IPS DF 4.7 (cell line): ENCODE measurements around the gene DDHD1.

Source experiments
- DNase-seq: peaks from one replicate; pipeline ENCODE4 v3.0.0-alpha.2; 2013; ENCODE audit warnings: low spot score; ENCODE audit errors: extremely low read depth

Gene DDHD1

DNA sequence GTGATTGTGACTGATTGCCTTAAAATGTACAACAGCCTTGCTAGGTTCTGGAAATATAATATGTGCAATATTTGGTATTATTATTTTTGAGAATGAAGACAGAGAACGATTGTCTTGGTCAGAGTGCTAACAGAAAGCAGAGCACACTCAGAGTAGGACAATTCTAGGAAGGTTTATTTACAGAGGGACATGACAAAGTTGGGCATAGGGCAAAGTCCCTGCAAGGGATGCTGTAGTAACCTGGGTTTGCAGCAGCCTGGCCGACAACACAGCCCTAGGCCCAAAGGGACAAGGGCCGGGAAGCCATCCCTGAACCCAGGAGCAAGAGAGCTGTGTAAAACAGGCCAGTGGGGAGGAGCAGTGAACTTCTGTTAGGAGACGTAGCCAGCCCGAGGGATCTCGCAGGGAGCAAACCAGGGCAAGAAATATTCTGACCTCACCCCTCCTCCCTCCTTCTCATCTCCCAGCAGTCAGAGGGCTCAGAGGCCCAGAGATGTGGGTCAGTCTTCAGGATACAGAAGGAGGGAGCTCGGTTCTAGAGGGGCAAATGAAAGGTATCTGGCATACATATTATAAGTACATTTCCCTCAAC is 151.2 kb downstream of the DDHD1 start:
- no peak for DNase-seq

DNA sequence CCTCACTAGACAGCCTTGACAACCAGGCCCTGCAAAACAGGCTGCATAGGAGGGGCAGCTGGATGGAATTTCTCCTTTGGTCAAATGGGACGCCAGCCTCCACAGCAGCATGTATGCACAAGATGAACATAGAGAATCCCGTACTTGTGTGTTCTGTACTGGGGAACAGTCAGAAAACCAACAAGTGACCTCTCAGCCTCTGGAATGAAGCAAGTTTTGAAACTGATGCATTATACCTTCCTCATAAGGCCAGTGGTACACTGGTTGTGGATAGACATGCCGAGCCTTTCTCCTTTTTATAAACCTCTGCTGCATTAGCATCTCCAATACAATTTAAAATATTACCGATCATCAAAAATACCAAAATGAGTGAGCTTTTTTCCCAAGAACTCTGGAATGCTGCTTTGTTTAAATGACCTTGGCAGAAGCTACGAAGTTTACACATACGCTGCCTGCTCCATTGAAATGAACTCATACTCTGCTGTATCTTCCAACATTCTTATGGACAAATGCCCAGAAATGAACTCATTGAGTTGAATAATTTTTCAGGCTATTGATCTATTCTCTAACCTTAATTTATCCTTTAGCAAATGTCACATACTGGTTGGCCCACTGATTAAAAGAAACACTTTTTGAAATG is 154.6 kb downstream of the DDHD1 start:
- DNase-seq: no peak

DNA sequence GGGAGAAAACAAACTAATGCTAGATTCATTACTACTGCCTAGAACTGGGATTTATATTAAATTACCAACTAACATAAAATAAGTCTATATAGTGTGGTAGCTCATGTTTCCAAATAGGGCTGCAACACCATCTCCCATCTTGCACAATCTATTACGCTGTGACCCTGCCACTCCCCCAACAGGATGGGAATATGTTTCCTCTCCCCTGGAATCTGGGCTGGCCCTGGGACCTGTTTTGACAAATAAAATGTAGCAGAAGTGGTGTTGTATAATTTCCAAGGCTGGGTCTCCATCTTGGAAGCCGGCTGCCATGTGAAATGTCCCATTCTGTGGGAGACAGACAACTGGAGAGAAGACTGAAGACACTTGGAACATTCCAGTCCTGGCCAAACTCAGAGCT is 156.6 kb downstream of the DDHD1 start:
- DNase-seq: no peak

DNA sequence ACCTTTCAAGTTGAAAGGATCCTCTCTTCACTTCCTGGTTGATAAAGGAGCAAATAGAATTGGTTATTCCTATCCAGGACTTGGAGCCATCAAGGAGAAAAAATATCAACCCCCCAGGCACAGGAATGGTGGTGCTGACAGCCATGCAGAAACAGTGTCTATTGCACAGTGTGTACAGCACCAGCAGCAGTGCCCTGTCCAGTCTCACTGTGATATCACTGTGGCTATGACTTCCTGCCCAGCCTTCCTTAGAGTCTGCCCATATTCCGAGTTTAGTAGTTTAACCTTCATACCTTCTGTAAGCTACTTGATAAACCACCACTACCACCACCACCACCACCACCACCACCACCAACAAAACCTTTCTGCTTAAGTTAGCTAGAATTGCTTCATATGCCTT is 157.1 kb downstream of the DDHD1 start:
- DNase-seq: no peak

DNA sequence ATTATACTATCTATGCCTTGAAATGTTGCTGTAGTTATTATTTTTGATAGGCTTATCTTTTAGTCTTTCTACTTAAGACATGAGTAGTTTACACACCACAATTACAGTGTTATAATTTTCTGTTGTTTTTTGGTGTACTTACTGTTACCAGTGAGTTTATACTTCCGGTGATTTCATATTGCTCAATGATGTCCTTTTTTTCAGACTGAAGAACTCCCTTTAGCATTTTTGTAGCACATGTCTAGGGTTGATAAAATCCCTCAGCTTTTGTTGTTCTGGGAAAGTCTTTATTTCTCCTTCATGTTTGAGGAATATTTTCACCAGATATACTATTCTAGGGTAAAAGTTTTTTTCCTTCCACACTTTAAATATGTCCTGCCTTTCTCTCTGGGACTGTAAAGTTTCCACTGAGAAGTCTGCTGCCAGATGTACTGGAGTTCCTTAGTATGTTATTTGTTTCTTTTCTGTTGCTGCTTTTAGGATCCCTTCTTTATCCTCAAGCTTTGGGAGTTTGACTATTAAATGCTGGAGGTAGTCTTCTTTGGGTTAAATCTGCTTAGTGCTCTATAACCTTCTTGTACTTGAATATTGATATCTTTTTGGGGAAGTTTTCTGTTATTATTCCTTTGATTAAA is 160.8 kb downstream of the DDHD1 start:
- no peak for DNase-seq

DNA sequence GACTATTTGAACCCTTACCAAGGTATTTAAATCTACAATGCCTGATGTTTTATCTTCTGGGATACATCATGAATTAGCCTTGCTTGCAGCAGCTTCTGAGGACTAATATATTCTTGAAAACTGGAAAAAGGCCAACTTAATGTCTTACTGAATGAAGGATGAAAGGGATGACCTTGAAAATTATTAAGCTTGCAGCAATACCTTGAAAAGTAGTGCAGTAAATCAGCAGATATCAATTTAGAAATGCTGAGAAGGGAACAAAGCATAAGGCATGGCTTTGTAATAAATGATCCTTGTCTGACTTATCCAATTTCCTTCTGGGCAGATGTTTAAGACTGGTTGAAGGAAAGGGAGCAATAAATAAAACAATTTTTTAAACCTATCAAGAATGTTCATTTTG is 165.0 kb downstream of the DDHD1 start:
- no peak for DNase-seq

DNA sequence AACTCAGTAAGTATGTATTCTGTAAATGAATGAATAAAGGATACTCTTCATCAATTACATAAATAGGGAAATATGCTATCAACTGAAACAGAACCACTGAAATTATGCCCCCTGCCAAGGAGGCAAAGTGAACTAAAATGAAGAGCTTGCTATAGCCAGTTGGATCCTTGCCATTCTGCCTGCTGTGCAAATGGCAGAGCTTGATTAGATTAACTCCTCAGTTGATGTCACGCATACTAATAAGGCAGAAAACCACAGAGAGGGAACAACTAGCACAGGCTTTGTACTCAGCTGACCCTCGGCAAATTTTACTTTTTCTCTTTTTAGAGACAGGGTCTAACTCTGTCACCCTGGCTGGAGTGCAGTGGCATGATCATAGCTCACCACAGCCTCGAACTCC is 165.6 kb downstream of the DDHD1 start:
- DNase-seq: no peak

DNA sequence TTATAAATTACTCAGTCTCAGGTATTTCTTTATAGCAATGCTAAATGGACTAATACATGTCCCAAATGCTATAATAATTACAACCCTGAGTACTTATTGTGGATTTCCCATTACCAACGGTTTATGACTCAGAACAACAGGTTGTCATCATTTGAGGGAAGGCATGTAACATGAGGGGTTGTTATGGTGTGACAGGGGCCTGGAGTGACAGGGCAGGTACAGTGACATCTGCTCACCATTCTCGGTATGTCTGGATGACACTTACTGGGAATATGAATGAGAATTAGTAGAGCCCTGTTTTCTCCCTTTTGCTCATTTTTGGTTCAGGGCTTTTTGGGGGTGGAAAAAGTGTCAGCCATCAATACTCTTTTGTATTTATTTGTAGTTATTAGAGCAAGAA is 166.1 kb downstream of the DDHD1 start:
- DNase-seq: no peak
